Gastroesophageal sphincter (tissue), 4 donors: ENCODE results near the gene ALK. TPM values are rescaled to one million over a fixed set of nuclear protein-coding genes. Genes with fewer than 3 reads are reported as not detected.
"Not testable (repeated sequence)": the region's sequence is repeated elsewhere in the genome, so short reads cannot be mapped to it uniquely, and the experiment has no call there.

ENCODE experiments used
- ATAC-seq: fragments of 150-250 bp; one replicate; pipeline ENCODE4 v1.9.1; 2016; ENCODE audit warnings: mild to moderate bottlenecking, moderate library complexity
- H3K27ac ChIP-seq, 4 donors: fragments of 200-600 bp; sonication (generic) in 3 of 4; 1 replicate in 3 of 4; 2 replicates in 1 of 4; pipeline ENCODE4 v1.5.1; 2016 to 2019
- H3K27me3 ChIP-seq: fragments of 200-600 bp; sonication (generic); one replicate; pipeline ENCODE4 v1.5.1; 2019
- H3K36me3 ChIP-seq, 2 donors: fragments of 200-600 bp; sonication (generic); one replicate each; pipeline ENCODE4 v1.5.1; 2019; ENCODE audit warnings: control low read depth in 1 of 2
- H3K4me1 ChIP-seq, 3 donors: fragments of 200-600 bp; sonication (generic); 1 replicate in 2 of 3; 2 replicates in 1 of 3; pipeline ENCODE4 v1.5.1; 2016 to 2019; ENCODE audit warnings: control low read depth in 2 of 3
- H3K4me3 ChIP-seq, 2 donors: fragments of 200-600 bp; sonication (generic); one replicate each; pipeline ENCODE4 v1.5.1; 2019; ENCODE audit warnings: mild to moderate bottlenecking in 1 of 2, moderate library complexity in 1 of 2
- H3K9me3 ChIP-seq, 3 donors: fragments of 200-600 bp; sonication (generic); one replicate each; pipeline ENCODE4 v1.5.1; 2017 to 2019; ENCODE audit warnings: control low read depth in 2 of 3
- CTCF ChIP-seq, 4 experiments: fragments of 200-600 bp in 2 of 4; fragments of 450-650 bp in 2 of 4; sonication (generic) in 1 of 4; IDR thresholded peaks; one replicate each; pipeline ENCODE4 v1.5.1; 2017 to 2019; ENCODE audit warnings: antibody characterized with exemption in 4 of 4, mild to moderate bottlenecking in 2 of 4, moderate library complexity in 2 of 4
- EP300 ChIP-seq: sonication (generic); formaldehyde crosslinking; IDR thresholded peaks from one replicate; pipeline ENCODE4 v1.6.1; 2017; ENCODE audit warnings: antibody characterized with exemption, mild to moderate bottlenecking
- POLR2A ChIP-seq, 2 donors: fragments of 450-650 bp; IDR thresholded peaks; one replicate each; pipeline ENCODE4 v1.6.1; 2017; ENCODE audit warnings: antibody characterized with exemption in 2 of 2, mild to moderate bottlenecking in 2 of 2, moderate library complexity in 1 of 2
- POLR2AphosphoS5 ChIP-seq: sonication (generic); formaldehyde crosslinking; IDR thresholded peaks from one replicate; pipeline ENCODE4 v1.6.1; 2017; ENCODE audit warnings: antibody characterized with exemption
- WGBS, 2 donors: methylation state at CpG; one replicate each; pipeline ENCODE4 v1.1.5; 2018; ENCODE audit warnings: low coverage in 1 of 2; 5-methylcytosine and 5-hydroxymethylcytosine counted together
- total RNA-seq, 4 donors: library from RNA; depleted of rRNA; stranded (reverse); fragments of >200 nt; gene quantifications; one replicate each; pipeline ENCODE4 v1.1.0, GENCODE V29; 2016

The ALK gene
- total RNA-seq, 4 donors from 2014 or later: 0.94 to 1.6 (median 1.1) TPM

- 45 to 63% methylated on average over 3 to 5 of the region's 10 CpGs for WGBS, 2 donors
- ATAC-seq: no peak
- Histone ChIP-seq H3K4me3 (no peak overlapping the region), H3K36me3 (no peaks in the 10 kb centered on the region), H3K27me3 (peaks cover 12% of the 10 kb centered on the region), H3K9me3 (no peaks in the 10 kb centered on the region), H3K4me1 (no peaks in the 10 kb centered on the region), H3K27ac (no peak overlapping the region)
- no peak for TF ChIP-seq CTCF (IDR thresholded peaks at IDR 0.05)
- no peak for TF ChIP-seq POLR2A (IDR thresholded peaks at IDR 0.05)
- TF ChIP-seq POLR2AphosphoS5: no peak
- TF ChIP-seq EP300: no peak
Observed at GRCh38 chr2:29245742-29246382, 675.5 kb downstream of the ALK start.

GRCh38 chr2:29245035-29245741 is 676.2 kb downstream of the ALK start:
- no CpG with 5 or more reads among the region's 3 CpGs for WGBS, 2 donors
- H3K27me3 ChIP-seq: peaks cover 18% of the 10 kb centered on the region
- ATAC-seq, H3K36me3 ChIP-seq, H3K4me1 ChIP-seq, H3K4me3 ChIP-seq, H3K27ac ChIP-seq, H3K9me3 ChIP-seq: not testable (repeated sequence)

GRCh38 chr2:29242621-29243375 is 678.6 kb downstream of the ALK start:
- Histone ChIP-seq H3K4me1 (no peaks in the 10 kb centered on the region), H3K27me3 (peaks cover 31% of the 10 kb centered on the region), H3K9me3 (no peaks in the 10 kb centered on the region), H3K36me3 (no peaks in the 10 kb centered on the region), H3K4me3 (no peak overlapping the region), H3K27ac (no peak overlapping the region)
- 77 to 93% methylated on average over 3 of the region's 9 CpGs for WGBS, 2 donors
- no peak for ATAC-seq
- TF ChIP-seq POLR2A (IDR thresholded peaks at IDR 0.05): no peak
- no peak for TF ChIP-seq CTCF (IDR thresholded peaks at IDR 0.05)
- no peak for TF ChIP-seq POLR2AphosphoS5
- TF ChIP-seq EP300: no peak

- Histone ChIP-seq H3K36me3 (no peaks in the 10 kb centered on the region), H3K9me3 (no peaks in the 10 kb centered on the region), H3K27ac (no peak overlapping the region), H3K4me3 (no peak overlapping the region), H3K4me1 (no peaks in the 10 kb centered on the region), H3K27me3 (peaks cover 38% of the 10 kb centered on the region)
- WGBS, 2 donors: 79 to 89% methylated on average over 3 to 6 of the region's 6 CpGs
- no peak for ATAC-seq
- TF ChIP-seq POLR2AphosphoS5: no peak
- TF ChIP-seq POLR2A (IDR thresholded peaks at IDR 0.05): no peak
- TF ChIP-seq CTCF (IDR thresholded peaks at IDR 0.05): no peak
- TF ChIP-seq EP300: no peak
Observed at GRCh38 chr2:29241955-29242565, 679.3 kb downstream of the ALK start.

GRCh38 chr2:29241341-29241740 is 680.0 kb downstream of the ALK start:
- TF ChIP-seq CTCF (IDR thresholded peaks at IDR 0.05) (no peak), EP300 (no peak), POLR2A (IDR thresholded peaks at IDR 0.05) (no peak), POLR2AphosphoS5 (no peak)

More at GRCh38 chr2:29241341-29241740, 680.0 kb downstream of the ALK start:
- WGBS, 2 donors: 71% methylated on average over 3 of the region's 4 CpGs; no CpG with 5 or more reads in 1 of the 2 donors
- no peak for ATAC-seq
- no peak overlapping the region for H3K27ac ChIP-seq
- no peaks in the 10 kb centered on the region for H3K4me1 ChIP-seq
- no peak overlapping the region for H3K4me3 ChIP-seq
- no peaks in the 10 kb centered on the region for H3K36me3 ChIP-seq
- no peaks in the 10 kb centered on the region for H3K9me3 ChIP-seq
- peaks cover 43% of the 10 kb centered on the region for H3K27me3 ChIP-seq
